ENCODE data around the gene EEF2KMT. TPM values are rescaled to one million over a fixed set of nuclear protein-coding genes. Genes with fewer than 3 reads are reported as not detected.
"Not testable (repeated sequence)": the region's sequence is repeated elsewhere in the genome, so short reads cannot be mapped to it uniquely, and the experiment has no call there.

Gene EEF2KMT
- total RNA-seq, 1 experiment from 2014 or later = 26.2 TPM

- in situ Hi-C loops (cut with HindIII; ENCODE audit: low pct_unique_long_range_greater_than_20kb, low sequenced_read_pairs) = no loop called here
- DNase-seq (ENCODE audit: low read depth) = no peak
These were observed 20.3 kb downstream of the EEF2KMT start for GRCh38 chr16:5077304-5077703.

- no peak for DNase-seq (ENCODE audit: low read depth)
- in situ Hi-C loops (cut with HindIII; ENCODE audit: low pct_unique_long_range_greater_than_20kb, low sequenced_read_pairs) = no loop called here
These were observed 22.0 kb downstream of the EEF2KMT start for GRCh38 chr16:5075637-5076036.

GRCh38 chr16:5073771-5074170 lies 23.8 kb downstream of the EEF2KMT start:
- in situ Hi-C loops (cut with HindIII; ENCODE audit: low pct_unique_long_range_greater_than_20kb, low sequenced_read_pairs) = not testable (repeated sequence)

GRCh38 chr16:5073279-5073629 lies 24.3 kb downstream of the EEF2KMT start:
- no peak for DNase-seq (ENCODE audit: low read depth)
- in situ Hi-C loops (cut with HindIII; ENCODE audit: low pct_unique_long_range_greater_than_20kb, low sequenced_read_pairs) = no loop called here

More at GRCh38 chr16:5073771-5074170, 23.8 kb downstream of the EEF2KMT start:
- not testable (repeated sequence) for DNase-seq (ENCODE audit: low read depth)

- in situ Hi-C loops (cut with HindIII; ENCODE audit: low pct_unique_long_range_greater_than_20kb, low sequenced_read_pairs) = no loop called here
- no peak for DNase-seq (ENCODE audit: low read depth)
These were observed 25.0 kb downstream of the EEF2KMT start for GRCh38 chr16:5072334-5073278.

- in situ Hi-C loops (cut with HindIII; ENCODE audit: low pct_unique_long_range_greater_than_20kb, low sequenced_read_pairs) = no loop called here
- DNase-seq (ENCODE audit: low read depth) = peak; percentile 83
These were observed 25.8 kb downstream of the EEF2KMT start, which contains the start of gene ALG1 for GRCh38 chr16:5071681-5072333. ALG1 (plus strand) TSS chr16:5071843; CDS start chr16:5071850, 7 bp downstream.

- no peak for DNase-seq (ENCODE audit: low read depth)
- in situ Hi-C loops (cut with HindIII; ENCODE audit: low pct_unique_long_range_greater_than_20kb, low sequenced_read_pairs) = no loop called here
These were observed 26.3 kb downstream of the EEF2KMT start for GRCh38 chr16:5071341-5071680.

GRCh38 chr16:5070431-5071186 lies 27.0 kb downstream of the EEF2KMT start:
- in situ Hi-C loops (cut with HindIII; ENCODE audit: low pct_unique_long_range_greater_than_20kb, low sequenced_read_pairs) = no loop called here

GRCh38 chr16:5069854-5070253 lies 27.7 kb downstream of the EEF2KMT start:
- in situ Hi-C loops (cut with HindIII; ENCODE audit: low pct_unique_long_range_greater_than_20kb, low sequenced_read_pairs) = no loop called here
- DNase-seq (ENCODE audit: low read depth) = no peak

More at GRCh38 chr16:5070431-5071186, 27.0 kb downstream of the EEF2KMT start:
- DNase-seq (ENCODE audit: low read depth) = no peak

- no peak for DNase-seq (ENCODE audit: low read depth)
- in situ Hi-C loops (cut with HindIII; ENCODE audit: low pct_unique_long_range_greater_than_20kb, low sequenced_read_pairs) = no loop called here
These were observed 28.5 kb downstream of the EEF2KMT start for GRCh38 chr16:5069048-5069447.

GRCh38 chr16:5066511-5066910 lies 31.1 kb downstream of the EEF2KMT start:
- DNase-seq (ENCODE audit: low read depth) = no peak
- in situ Hi-C loops (cut with HindIII; ENCODE audit: low pct_unique_long_range_greater_than_20kb, low sequenced_read_pairs) = no loop called here

GRCh38 chr16:5065813-5066212 lies 31.8 kb downstream of the EEF2KMT start, which contains the start of gene C16orf89:
C16orf89 (minus strand) TSS chr16:5065956; CDS start chr16:5065908, 48 bp downstream.
- no peak for DNase-seq (ENCODE audit: low read depth)
- in situ Hi-C loops (cut with HindIII; ENCODE audit: low pct_unique_long_range_greater_than_20kb, low sequenced_read_pairs) = no loop called here

GRCh38 chr16:5065326-5065725 lies 32.3 kb downstream of the EEF2KMT start:
- DNase-seq (ENCODE audit: low read depth) = no peak
- in situ Hi-C loops (cut with HindIII; ENCODE audit: low pct_unique_long_range_greater_than_20kb, low sequenced_read_pairs) = no loop called here

- in situ Hi-C loops (cut with HindIII; ENCODE audit: low pct_unique_long_range_greater_than_20kb, low sequenced_read_pairs) = no loop called here
These were observed 32.7 kb downstream of the EEF2KMT start for GRCh38 chr16:5064915-5065314.

GRCh38 chr16:5062790-5063765 lies 34.5 kb downstream of the EEF2KMT start:
- in situ Hi-C loops (cut with HindIII; ENCODE audit: low pct_unique_long_range_greater_than_20kb, low sequenced_read_pairs) = no loop called here
- DNase-seq (ENCODE audit: low read depth) = no peak

More at GRCh38 chr16:5064915-5065314, 32.7 kb downstream of the EEF2KMT start:
- DNase-seq (ENCODE audit: low read depth) = no peak

GRCh38 chr16:5062051-5062450 lies 35.5 kb downstream of the EEF2KMT start:
- in situ Hi-C loops (cut with HindIII; ENCODE audit: low pct_unique_long_range_greater_than_20kb, low sequenced_read_pairs) = no loop called here

GRCh38 chr16:5060073-5060641 lies 37.4 kb downstream of the EEF2KMT start:
- DNase-seq (ENCODE audit: low read depth) = no peak
- in situ Hi-C loops (cut with HindIII; ENCODE audit: low pct_unique_long_range_greater_than_20kb, low sequenced_read_pairs) = no loop called here

More at GRCh38 chr16:5062051-5062450, 35.5 kb downstream of the EEF2KMT start:
- no peak for DNase-seq (ENCODE audit: low read depth)
